Suprapubic skin (tissue), 4 donors: ENCODE data around the gene KCNK5.

ENCODE experiments used
- POLR2A ChIP-seq, 2 donors: fragments of 450-650 bp; IDR thresholded peaks; one replicate each; pipeline ENCODE4 v1.6.1; 2017; ENCODE audit warnings: antibody characterized with exemption in 2 of 2, mild to moderate bottlenecking in 2 of 2, moderate library complexity in 2 of 2
- POLR2AphosphoS5 ChIP-seq, 3 donors: sonication (generic); formaldehyde crosslinking; IDR thresholded peaks; one replicate each; pipeline ENCODE4 v1.6.1; 2017; ENCODE audit warnings: antibody characterized with exemption in 3 of 3

DNA sequence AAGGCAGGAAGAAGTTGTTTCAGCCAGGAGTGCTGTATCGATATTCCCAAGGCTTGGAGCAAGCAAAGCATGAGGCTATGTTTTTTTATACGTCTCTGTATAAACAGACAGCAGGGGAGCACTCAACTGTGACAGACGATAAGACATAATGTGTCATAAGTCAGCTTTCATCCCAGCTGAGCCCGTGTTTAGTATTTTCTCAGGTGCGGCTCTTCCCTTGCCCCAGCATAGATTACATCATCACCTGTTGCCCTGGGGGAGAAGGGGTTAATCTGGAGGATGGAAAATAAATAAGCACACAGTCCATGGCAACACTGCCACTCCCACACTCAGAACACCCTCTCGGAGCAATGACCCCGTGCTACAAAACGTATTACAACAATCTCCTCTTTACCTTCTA lies 22.1 kb upstream of the KCNK5 start:
- TF ChIP-seq POLR2AphosphoS5 (IDR thresholded peaks at IDR 0.05) (no peak), POLR2A (IDR thresholded peaks at IDR 0.05) (no peak)
